HG02981 (cell line): Measurements from ENCODE around the gene PRKACA.

Experiments used
- ATAC-seq: cut with Tn5 transposase; IDR thresholded peaks from one replicate; pipeline ENCODE4 v1.9.1; 2021; ENCODE audit warnings: mild to moderate bottlenecking, moderate library complexity; ENCODE audit not compliant: unreplicated experiment

Gene PRKACA

DNA sequence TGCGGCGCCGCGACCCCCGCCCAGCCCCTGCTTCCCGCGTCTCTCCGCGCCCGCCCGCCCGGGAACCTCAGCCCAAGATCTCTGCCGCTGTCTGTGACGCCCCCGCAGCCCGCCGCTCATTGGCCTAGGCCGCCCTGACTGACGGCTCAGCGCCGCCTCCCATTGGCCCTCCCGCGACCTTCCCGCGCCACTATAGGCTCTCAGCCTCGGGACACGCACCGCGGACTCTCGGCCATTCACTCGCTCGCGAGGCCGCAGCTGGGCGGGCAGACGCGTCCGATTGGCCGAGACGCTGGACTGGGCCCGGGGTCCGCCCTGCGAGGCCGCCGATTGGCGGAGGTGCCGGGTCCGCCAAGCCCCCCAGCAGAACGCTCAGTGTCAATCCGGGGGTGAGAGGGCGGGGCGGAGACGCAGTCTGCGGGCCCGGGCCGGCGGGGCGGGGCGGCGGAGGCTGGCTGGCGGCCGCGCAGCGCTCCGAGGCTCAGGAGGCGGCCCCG is at the start of gene PRKACA:
Gene PRKACA, minus strand, starts transcription at position 95 of the 497 bp plus-strand sequence. CDS start 215 bp downstream, outside the sequence.
- ATAC-seq = peak; percentile 93

DNA sequence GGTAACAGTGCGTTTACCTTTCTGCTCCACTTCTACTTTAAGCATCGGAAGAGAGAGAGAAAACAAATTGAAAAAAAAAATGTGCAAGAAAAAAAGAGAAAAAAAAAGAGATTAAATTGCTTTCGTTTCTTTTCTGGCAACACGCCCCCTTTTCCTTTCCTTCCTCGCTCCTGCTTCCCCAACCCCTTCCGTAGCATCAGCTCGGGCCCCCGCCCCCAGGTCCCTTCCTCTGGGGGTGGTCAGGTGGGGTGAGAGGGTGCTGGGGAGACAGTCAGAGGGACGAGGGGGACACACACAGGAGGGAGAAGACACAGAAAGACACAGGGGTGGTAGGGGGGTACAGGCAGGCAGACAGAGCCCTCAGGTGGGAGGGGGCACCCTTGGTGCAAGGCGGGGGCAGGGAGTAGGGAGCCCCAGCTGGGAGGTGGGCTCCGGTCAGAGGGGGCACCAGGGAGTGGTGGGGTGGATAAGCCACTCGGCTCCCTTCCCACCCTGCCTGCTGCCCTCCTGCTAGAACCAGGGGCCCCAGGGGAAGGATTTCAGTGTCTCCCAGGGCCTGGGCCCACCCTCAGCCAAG is 49.5 kb upstream of the PRKACA start:
- no peak for ATAC-seq

DNA sequence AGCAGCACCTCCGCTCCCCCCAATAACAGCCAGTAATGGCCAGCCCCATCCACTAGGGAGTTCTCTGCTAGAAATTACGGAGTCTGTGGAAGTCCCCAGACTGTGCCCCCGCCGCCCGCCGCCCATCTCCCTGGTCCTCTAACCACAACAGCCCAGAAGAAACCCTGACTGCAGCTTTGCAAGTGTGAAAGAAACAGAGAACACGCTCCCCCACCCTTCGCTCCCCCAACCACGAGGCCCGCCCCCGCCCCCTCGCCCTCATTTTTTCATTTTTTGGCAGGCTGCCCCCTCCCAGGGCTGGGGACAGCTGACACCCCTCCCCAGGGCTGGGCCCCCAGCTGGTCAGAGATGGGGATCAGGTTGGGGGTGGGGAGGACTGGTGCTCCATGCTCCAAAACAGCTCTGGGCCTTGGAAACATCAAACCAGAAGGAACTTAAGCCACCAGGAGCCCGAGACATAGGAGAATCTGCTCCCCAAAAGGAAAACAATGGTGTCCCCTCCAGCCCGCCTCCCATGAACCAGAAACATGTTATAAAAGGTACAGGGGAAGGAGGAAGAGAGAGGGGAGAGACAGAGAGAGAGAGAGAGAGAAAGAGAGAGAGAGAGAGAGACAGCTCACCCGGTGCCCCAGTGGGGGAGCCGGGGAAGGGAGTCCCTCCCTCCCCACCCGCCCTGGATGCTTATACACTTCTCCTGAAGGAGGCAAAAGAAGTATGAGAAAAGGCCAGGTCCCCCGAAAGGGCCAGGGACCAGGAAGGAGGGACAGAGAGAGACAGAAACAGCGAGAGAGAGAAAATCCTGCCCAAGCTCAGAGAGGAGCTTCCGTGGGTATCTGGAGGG is 48.6 kb upstream of the PRKACA start:
- ATAC-seq = no peak

DNA sequence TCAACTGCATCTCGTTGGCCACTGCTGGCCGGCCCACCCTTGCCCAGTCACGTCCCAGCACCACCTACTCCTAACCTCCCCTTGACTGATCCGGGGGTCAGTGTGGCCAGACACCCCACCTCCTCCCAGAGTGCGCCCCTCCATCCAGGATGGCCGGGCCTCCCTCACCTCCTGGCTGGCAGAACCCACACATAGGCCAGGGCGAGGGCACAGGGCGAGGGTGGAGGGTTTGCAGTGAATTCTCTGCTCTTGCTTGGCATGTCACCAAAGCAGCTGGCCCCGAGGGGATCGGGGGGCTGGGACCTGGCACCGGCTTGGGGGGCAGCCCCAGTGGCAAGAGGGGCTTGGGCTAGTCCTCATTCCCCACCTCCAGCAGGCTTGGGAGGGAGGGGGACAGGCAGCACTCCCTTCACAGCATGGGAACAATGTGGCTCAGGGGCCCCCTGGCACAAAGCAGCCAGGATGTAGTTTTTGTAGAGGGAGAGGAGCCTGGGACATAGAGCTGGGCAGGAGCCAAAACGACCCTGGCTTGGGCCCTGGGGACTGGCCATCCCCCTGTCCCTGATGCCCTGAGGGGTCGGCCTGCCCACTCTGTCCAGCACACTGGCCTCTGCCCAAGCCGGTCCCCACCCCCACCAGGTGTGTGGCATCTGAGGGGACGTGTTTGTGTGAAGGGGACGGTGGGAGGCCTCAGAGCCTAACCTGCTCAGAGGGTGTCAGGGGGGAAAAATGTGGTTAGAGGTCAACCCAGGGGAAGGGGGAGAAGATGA is 47.3 kb upstream of the PRKACA start:
- no peak for ATAC-seq

DNA sequence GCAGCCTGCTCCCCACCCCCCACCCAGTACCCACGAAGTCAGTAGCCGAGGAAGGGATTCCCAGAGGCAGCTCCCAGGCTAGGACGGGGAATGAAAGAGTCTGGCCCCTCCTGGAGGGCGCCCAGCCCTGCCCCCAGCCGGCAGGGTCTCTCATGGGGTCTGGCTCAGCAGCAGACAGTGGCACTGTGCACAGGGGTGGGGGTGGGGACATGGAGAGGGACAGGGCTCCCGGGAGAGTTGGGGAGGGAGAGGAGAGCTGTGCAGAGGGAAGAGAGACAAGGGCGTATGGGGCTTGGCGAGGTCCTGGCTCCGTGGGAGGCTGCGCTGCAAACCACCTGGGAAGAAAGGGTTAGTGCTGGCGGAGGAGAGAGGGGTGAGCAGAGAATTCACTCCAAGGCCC is 46.5 kb upstream of the PRKACA start:
- ATAC-seq = no peak

DNA sequence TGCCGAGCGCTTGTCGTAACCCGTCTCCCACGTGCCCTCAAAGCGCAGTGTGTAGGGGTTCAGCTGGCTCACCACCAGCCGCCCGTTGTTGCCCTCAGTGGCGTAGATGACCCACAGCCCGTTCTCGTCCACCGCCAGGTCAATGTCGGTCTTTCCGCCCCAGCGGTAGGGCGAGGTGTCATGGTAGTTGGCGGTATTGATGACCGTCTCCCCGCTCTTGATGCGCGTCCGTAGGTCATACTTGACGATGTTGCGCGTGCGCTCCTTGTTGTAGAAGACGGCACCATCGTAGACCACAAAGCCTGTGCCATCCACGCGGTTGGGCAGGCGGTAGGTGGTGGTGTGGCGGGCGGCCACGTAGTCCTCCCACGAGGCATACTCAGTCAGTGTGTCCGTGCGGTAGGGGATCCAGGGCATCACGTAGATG is 45.3 kb upstream of the PRKACA start:
- no peak for ATAC-seq

DNA sequence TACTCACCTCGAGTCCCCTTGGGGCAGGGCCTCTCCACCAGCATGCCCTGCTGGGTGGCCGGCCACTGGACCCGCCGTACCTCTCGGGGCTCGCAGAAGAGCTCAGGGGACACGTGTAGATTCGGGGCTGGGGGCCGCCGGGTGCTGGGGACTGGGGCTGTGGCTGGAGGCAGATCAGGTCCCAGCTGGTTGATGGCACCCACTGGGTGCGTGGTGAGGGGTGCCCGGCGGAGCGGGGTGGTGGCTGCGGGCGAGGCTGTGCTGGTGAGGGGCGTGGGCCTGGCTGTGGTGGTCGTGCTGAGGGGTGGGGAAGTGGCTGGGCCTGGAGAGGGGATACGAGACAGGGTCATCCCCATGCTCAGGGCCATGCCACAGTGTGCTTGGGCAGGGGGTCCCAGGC is 43.7 kb upstream of the PRKACA start:
- no peak for ATAC-seq

DNA sequence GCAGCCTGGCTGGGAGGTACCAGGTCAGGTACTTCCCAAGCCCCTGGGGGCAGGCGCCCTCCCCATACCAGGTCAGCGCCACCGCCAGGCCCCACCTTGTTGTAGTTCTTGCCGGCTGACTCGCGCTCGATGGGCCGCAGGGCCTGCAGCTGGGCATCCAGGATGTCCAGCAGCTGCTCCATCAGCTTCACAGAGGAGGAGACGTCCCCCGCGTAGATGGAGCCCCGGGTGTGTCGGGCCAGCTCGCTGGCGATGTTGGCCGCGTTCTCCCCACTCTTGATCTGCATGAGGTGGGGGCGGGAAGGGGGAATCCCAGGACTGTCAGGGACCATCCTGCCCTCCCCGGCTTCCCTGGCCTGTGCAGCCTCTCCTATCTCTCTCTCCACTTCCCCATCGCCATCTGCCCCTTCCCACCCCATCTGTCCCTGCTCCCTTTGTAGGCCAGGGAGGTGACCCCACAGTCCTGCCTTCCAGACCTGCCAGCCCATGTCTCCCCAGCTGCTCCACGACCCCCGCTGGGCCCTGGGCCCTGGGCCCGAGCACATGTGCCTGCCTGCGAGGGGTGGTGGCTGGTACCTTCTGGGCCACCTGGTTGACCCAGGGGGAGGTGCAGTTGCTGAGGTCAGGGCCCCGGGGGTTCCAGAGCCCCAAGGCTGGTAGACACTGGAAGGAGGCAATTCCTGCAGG is 42.6 kb upstream of the PRKACA start:
- no peak for ATAC-seq

DNA sequence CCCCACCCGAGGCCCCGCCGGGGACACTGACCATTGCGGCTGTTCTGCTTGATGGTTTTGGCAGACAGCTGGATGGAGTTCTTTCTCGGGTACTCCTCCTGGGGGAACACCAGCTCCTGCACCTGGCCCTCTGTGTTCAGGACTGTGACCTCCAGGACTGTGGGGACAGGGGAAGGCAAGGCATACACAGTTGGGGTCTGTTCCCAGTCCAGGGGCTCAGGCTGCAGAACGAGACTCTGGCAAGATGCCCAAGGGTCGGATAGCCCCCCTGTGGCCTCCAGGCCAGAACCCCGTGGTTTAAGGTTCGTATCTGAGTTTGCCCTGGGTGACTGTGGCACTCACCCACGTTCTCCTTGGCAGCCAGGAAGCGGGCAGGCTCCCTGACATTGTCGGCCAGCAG is 41.5 kb upstream of the PRKACA start:
- no peak for ATAC-seq

DNA sequence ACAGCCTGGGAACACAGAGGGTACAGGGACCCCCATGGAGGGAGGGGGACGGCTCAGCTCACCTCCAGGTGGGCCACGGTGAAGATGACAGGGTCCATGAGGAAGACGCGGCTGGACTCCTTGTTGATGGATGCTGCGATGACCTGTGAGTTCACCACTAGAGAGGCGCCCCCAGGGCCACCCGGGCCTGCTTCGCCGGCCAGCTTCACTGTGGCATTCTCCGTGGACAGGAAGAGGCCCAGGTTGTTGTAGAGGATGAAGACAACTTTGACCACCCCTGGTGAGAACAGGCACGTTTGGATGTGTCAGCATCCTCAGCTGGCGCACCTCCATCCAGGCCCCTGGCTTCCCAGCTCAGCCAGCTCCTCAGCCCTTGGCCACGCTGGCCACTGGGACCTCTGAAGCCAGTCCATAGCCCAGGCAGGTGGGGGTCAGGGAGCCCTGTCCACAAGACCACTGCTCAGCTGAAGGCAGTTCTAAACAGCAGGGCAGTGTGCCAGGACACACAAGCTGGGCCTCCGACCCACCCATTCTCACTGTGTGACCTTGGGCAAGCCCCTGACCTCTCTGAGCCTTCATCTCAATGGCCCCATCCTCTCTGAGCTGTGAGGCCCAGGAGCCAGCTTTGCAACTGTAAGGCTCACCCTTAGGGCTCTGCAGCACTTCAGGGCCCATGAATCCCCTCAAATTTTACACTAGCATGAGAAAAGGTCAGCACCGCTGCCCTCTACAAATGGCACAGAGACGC is 40.9 kb upstream of the PRKACA start:
- no peak for ATAC-seq

DNA sequence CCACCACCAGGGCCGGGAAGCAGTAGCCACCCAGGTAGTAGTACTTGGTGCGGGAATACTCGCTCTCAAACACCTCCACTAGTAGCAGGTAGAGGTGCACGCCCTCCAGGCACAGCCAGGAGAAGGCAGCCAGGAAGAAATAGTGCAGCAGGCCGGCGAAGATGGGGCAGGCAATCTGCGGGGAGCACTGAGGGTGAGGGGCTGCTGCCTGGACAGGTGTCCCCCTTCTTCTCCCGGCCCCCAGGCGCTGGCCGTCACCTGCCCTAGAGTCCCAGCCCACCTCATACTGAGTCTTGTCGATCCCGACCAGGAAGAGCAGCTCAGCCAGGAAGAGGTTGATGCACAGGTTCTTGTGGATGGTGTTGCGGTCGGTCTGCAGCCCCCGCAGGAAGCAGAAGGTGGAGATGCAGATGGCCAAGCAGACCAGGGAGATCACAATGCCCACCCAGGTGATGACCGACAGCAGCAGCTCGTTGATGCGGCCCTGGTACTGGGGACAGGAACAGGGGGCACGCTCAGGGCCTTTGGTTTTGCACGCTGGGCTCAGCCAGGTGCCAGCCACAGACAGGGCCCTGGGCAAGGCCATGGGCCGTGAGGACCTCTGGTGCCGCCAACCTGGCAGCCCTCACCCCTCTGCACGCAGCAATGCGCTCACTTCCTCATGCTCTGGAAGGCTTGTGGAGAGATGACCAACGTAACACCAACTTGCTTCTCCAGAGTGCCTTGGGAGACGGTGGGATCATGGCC is 39.6 kb upstream of the PRKACA start:
- no peak for ATAC-seq

DNA sequence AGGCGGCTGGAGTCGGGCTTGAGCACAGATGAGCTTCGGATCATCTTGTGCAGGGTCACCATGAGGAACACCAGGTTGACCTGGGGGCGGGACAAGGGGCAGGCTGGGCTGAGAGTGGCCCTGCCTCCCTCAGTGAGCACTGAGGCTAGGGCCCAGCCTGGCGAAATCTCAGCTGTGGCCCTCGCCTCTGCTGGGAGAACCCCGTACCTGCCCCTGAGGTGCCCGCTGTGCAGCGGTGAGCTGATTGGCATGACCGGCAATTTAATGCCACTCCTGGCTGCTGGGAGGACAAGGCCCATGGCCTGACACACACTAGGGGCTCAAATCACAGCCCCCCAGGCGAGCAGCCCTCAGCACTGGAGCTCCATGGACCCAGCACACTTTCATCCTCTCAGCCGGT is 38.6 kb upstream of the PRKACA start:
- ATAC-seq = no peak

DNA sequence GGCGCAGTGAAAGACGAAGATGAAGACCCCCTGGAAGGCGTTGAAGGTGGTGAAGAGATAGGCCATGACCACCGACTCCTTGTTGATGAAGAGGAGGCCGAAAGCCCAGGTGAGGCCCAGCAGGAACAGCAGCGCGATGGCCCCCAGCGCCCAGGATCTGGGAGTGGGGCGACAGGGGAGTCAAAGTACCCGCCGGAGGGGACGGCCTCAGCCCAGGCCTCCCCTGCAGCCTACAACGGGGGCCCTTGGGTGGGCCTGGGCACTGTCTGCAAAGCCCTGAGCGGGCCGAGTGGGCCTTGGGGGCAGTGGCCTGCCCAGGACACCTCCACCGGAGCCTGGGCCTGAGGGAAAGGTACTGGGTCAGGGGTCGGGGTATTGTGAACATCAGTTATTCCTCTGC is 37.8 kb upstream of the PRKACA start:
- ATAC-seq = no peak

DNA sequence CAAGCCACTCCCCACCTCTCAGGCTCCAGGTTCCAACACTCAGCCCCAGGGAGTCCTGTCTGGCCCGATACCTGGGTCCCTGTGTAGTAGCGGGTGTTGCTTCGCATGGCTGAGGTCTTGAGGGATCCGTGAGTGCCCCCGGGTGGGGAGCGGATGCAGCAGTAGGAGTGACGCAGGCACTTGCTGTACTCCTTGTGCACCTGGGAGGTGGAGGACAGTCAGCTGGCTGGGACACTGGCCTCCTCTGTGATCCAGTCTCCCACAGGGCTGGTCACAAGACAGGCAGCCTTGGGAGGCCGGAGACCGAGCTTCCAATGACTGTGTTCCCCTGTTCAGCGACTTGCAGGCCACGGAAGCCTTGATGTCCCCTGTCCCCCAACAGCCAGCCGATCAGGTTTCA is 35.2 kb upstream of the PRKACA start:
- no peak for ATAC-seq

DNA sequence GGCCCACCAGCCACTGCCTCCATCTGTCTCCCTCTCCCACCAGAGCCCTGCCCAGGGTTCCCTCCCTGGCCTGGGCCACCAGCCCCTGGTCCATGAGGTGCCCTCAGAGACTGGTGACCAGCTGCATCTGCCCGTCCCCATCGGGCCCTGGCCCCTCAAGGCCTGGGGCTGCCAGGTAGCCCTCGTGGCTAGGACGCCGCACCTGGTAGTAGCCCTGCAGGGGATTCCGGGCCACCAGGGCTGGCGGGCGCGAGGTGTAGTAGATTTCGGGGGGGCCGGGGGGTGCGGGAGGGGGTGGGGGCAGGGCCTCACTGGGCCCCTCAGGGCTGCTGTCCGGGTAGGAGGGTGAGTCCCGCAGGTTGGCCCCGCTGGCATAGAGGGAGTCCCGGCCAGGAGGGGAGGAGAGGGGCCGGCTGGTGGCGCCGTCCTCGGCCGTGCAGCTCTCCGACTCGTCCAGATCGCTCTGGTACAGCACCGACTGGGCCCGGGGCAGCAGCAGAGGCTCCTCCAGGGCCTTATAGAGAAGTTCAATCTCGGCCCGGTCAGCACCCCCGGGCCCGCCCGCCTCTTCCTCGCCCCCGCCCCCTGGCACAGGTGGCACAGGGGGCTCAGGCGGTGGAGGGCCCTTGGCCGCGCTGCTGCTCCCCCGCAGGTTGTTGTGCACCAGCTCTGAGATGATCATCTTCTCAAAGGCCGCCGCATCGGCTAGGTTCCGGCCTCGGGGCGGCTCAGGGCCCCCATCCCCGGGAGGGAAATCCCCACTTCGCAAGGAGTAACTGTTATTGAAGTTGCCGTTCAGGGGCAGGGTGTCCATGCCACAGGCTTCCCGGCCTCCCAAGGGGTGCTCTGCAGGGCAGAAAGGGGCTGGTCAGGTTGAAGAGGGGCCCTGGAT is 33.5 kb upstream of the PRKACA start:
- ATAC-seq = no peak

DNA sequence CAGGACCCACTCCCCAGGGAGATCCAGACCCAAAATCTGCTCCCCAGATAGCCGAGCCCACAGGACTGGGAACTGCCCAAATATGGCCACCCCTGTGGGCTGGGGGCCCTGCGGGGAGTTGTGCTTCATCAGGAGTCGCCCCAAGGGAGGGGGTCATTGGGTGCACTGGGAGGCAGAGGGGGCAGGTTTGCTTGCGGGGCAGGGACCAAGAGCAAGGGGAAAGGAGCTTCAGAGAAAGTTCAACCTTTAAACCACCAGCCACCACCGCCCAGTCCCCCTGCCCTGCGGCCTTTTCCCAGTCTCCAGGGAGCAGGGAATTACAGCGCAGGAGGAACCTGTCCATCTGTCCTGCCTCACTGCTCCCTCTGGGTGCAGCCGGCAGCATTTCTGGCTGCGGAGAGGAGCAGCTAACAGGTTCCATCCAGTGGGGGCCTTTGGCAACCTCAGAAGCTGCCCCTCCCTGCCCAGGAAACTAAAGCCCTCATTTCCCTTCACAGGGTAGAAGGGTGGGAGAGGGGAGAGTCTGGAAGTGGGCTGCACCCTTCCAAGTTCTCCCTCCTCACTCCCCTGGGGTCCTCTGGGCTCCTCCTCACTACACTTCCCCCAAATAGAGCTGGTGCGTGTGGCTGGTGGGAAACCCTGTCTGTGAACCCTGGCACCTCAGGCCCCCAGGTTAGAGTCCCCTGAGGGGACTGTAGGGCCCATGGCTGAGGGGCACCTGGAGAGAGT is 32.6 kb upstream of the PRKACA start:
- no peak for ATAC-seq

DNA sequence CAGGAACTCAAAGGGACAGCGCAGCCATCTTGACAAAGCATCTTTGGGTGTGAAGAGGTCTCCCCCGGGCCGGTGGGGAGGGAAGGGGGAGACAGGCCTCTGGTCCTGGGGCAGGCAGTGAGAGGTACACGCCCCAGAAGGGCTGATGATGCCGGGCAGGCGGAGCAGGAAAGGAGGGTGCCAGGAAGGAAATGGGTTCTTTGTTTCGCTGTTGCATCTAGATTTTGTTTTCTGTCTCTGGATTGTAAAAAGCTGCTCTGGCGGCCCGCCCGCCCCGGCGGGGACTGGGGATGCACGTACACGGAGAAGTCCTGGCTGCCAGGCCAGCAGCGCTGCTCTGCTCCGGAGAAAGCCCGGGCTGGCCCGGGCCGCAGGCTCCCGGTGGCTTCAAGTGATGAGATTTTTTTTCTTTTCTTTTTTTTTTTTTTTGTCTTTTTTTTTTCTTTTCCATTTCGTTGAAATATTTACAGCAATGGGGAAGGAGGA is 32.0 kb upstream of the PRKACA start:
- no peak for ATAC-seq
